PC-3 (cell line): ENCODE data around the gene PLXDC1. TPM values are rescaled to one million over a fixed set of nuclear protein-coding genes. Genes with fewer than 3 reads are reported as not detected.

Experiments used
- ATAC-seq: fragments of 200-7000 bp; cut with Tn5 transposase; 2 replicates; pipeline ENCODE4 v1.9.1; 2020; ENCODE audit warnings: mild to moderate bottlenecking, moderate library complexity
- BruUV-seq: library from RNA; stranded (reverse); fragments of 400-500 nt; replicated peaks from 2 replicates; lab custom pipeline; 2021; lab: Mats Ljungman, UMichigan
- CTCF ChIA-PET: fragments of 300-600 bp; sonication (Branson Sonifier 250); formaldehyde crosslinking; loops from one replicate; lab custom pipeline; 2022; ENCODE audit warnings: antibody characterized with exemption; lab: Charles Lee
- POLR2A ChIA-PET: fragments of 300-600 bp; sonication (Branson Sonifier 250); formaldehyde crosslinking; loops from one replicate; lab custom pipeline; 2022; ENCODE audit warnings: antibody characterized with exemption; ENCODE audit not compliant: unreplicated experiment; lab: Charles Lee
- DNase-seq: peaks from one replicate; pipeline ENCODE4 v3.0.0-alpha.2; 2015
- H2AFZ ChIP-seq: fragments of 300-600 bp; sonication (generic); 2 replicates; pipeline ENCODE4 v1.6.0; 2016; ENCODE audit warnings: antibody characterized with exemption, low read length
- H3F3A ChIP-seq: fragments of 300-600 bp; sonication (generic); one replicate; pipeline ENCODE4 v1.6.0; 2017; ENCODE audit warnings: antibody characterized with exemption, low read length, control low read depth, mild to moderate bottlenecking; ENCODE audit not compliant: unreplicated experiment
- H3K27ac ChIP-seq: fragments of 300-600 bp; sonication (generic); 2 replicates; pipeline ENCODE4 v1.5.1; 2016; ENCODE audit warnings: mild to moderate bottlenecking, low read length
- H3K27me3 ChIP-seq: fragments of 300-600 bp; sonication (generic); 2 replicates; pipeline ENCODE4 v1.6.1; 2016; ENCODE audit warnings: low read length, mixed read lengths
- H3K36me3 ChIP-seq: fragments of 300-600 bp; sonication (generic); 2 replicates; pipeline ENCODE4 v1.6.1; 2016; ENCODE audit warnings: low read depth, mixed run types, low read length, mixed read lengths
- H3K4me1 ChIP-seq: fragments of 300-600 bp; sonication (generic); 2 replicates; pipeline ENCODE4 v1.5.1; 2016; ENCODE audit warnings: low read length; ENCODE audit not compliant: insufficient read depth
- H3K4me2 ChIP-seq: fragments of 300-600 bp; sonication (generic); 2 replicates; pipeline ENCODE4 v1.6.0; 2016; ENCODE audit warnings: low read length
- H3K4me3 ChIP-seq: fragments of 300-600 bp; sonication (generic); 2 replicates; pipeline ENCODE4 v1.5.1; 2016; ENCODE audit warnings: mild to moderate bottlenecking, low read length, mixed read lengths
- H3K79me2 ChIP-seq: fragments of 300-600 bp; sonication (generic); 2 replicates; pipeline ENCODE4 v1.6.1; 2017; ENCODE audit warnings: low read length, mixed read lengths
- H3K9ac ChIP-seq: fragments of 300-600 bp; sonication (generic); 2 replicates; pipeline ENCODE4 v1.6.0; 2016; ENCODE audit warnings: mild to moderate bottlenecking, low read length
- H3K9me2 ChIP-seq: fragments of 300-600 bp; sonication (generic); replicated peaks from 2 replicates; pipeline ENCODE4 v1.6.1; 2016; ENCODE audit warnings: mixed run types, low read length, mixed read lengths
- H3K9me3 ChIP-seq: fragments of 300-600 bp; sonication (generic); 2 replicates; pipeline ENCODE4 v1.6.1; 2016; ENCODE audit warnings: low read length, mixed read lengths
- H4K20me1 ChIP-seq: fragments of 300-600 bp; sonication (generic); 2 replicates; pipeline ENCODE4 v1.6.1; 2016; ENCODE audit warnings: low read length, mixed read lengths
- CTCF ChIP-seq: fragments of 300-600 bp; sonication (generic); conservative IDR thresholded peaks from 2 replicates; pipeline ENCODE4 v1.5.1; 2017; ENCODE audit warnings: antibody characterized with exemption, low read depth, mild to moderate bottlenecking, low read length
- EZH2 ChIP-seq: fragments of 300-600 bp; sonication (generic); IDR thresholded peaks from one replicate; pipeline ENCODE4 v1.6.1; 2017; ENCODE audit warnings: antibody characterized with exemption, mild to moderate bottlenecking, low read length; ENCODE audit not compliant: unreplicated experiment
- EZH2phosphoT487 ChIP-seq: fragments of 300-600 bp; sonication (generic); IDR thresholded peaks from 2 replicates; pipeline ENCODE4 v1.6.1; 2018; ENCODE audit warnings: mild to moderate bottlenecking, antibody characterized with exemption, low read length, borderline replicate concordance
- intact Hi-C: fragments of 100-400 bp; cut with micrococcal nuclease; formaldehyde crosslinking; loops from 2 replicates; pipeline ENCODE4 v1.9.0; 2023
- total RNA-seq: library from RNA; depleted of rRNA; stranded (reverse); fragments of >200 nt; gene quantifications from 2 replicates; pipeline ENCODE4 v1.2.3, GENCODE V29; 2014

Gene PLXDC1
- total RNA-seq, 1 experiment from 2014 or later = not detected

GRCh38 chr17:39181303-39181702, 29.9 kb upstream of the PLXDC1 start:
- POLR2A ChIA-PET = no interaction called here
- H3K4me1 ChIP-seq = peaks cover 11% of the 10 kb centered on the region; the same call in 1 of the 2 replicates
- no peaks in the 10 kb centered on the region for H3K27me3 ChIP-seq
- no peaks in the 10 kb centered on the region for H4K20me1 ChIP-seq
- no peaks in the 10 kb centered on the region for H3K79me2 ChIP-seq
- no peaks in the 10 kb centered on the region for H3K9me2 ChIP-seq
- DNase-seq = no peak
- H3K27ac ChIP-seq = no peak overlapping the region
- no peaks in the 10 kb centered on the region for H3K9me3 ChIP-seq
- BruUV-seq = no TSS peak
- H3K9ac ChIP-seq = no peak overlapping the region
- 0 out of 2 replicates have a peak, but pooled peaks cover 3% of the 10 kb centered on the region for H3K36me3 ChIP-seq
- no peak for TF ChIP-seq EZH2phosphoT487
- TF ChIP-seq EZH2 = no peak
- no peak for TF ChIP-seq CTCF
- intact Hi-C loops = no loop called here
- H2AFZ ChIP-seq = no peak overlapping the region
- ATAC-seq = no peak
- no peaks in the 10 kb centered on the region for H3F3A ChIP-seq
- CTCF ChIA-PET = no interaction called here
- H3K4me2 ChIP-seq = no peak overlapping the region
- H3K4me3 ChIP-seq = no peak overlapping the region

GRCh38 chr17:39178536-39178935, 27.1 kb upstream of the PLXDC1 start:
- Histone ChIP-seq H3K4me1 (peaks cover 11% of the 10 kb centered on the region; the same call in 1 of the 2 replicates), H2AFZ (no peak overlapping the region), H3K4me2 (no peak overlapping the region), H3K36me3 (0 out of 2 replicates have a peak, but pooled peaks cover 3% of the 10 kb centered on the region), H3K9ac (no peak overlapping the region), H3K27ac (peak overlapping the region; percentile 26; the same call in 1 of the 2 replicates), H3K79me2 (no peaks in the 10 kb centered on the region), H3K4me3 (no peak overlapping the region), H4K20me1 (no peaks in the 10 kb centered on the region), H3K27me3 (no peaks in the 10 kb centered on the region), H3F3A (no peaks in the 10 kb centered on the region), H3K9me2 (no peaks in the 10 kb centered on the region), H3K9me3 (no peaks in the 10 kb centered on the region)
- intact Hi-C loops = no loop called here
- POLR2A ChIA-PET = no interaction called here
- BruUV-seq = no TSS peak
- DNase-seq (peak; percentile 54), ATAC-seq (peak; percentile 98)
- CTCF ChIA-PET = no interaction called here
- TF ChIP-seq EZH2phosphoT487 (no peak), EZH2 (no peak), CTCF (no peak)

- ATAC-seq = no peak
- CTCF ChIA-PET = no interaction called here
- H3K36me3 ChIP-seq = 0 out of 2 replicates have a peak, but pooled peaks cover 3% of the 10 kb centered on the region
These were observed 25.8 kb upstream of the PLXDC1 start for GRCh38 chr17:39177256-39177655.

More at GRCh38 chr17:39177256-39177655, 25.8 kb upstream of the PLXDC1 start:
- no peaks in the 10 kb centered on the region for H3K9me3 ChIP-seq
- no peaks in the 10 kb centered on the region for H3K79me2 ChIP-seq
- H3K27me3 ChIP-seq = no peaks in the 10 kb centered on the region
- POLR2A ChIA-PET = no interaction called here
- H2AFZ ChIP-seq = no peak overlapping the region
- DNase-seq = no peak
- peaks cover 11% of the 10 kb centered on the region; the same call in 1 of the 2 replicates for H3K4me1 ChIP-seq
- no peak overlapping the region for H3K9ac ChIP-seq
- TF ChIP-seq CTCF = no peak
- TF ChIP-seq EZH2phosphoT487 = no peak
- TF ChIP-seq EZH2 = no peak
- no peaks in the 10 kb centered on the region for H3K9me2 ChIP-seq
- BruUV-seq = no TSS peak
- intact Hi-C loops = no loop called here
- H4K20me1 ChIP-seq = no peaks in the 10 kb centered on the region
- no peak overlapping the region for H3K4me2 ChIP-seq
- no peak overlapping the region for H3K27ac ChIP-seq
- H3F3A ChIP-seq = no peaks in the 10 kb centered on the region
- H3K4me3 ChIP-seq = no peak overlapping the region
